GM12874 (cell line): ENCODE results near the gene RTN4R.

Source experiments
- TF ChIP-seq, protein P1 (sequence below): IDR thresholded peaks from 2 replicates; pipeline ENCODE4 v1.5.1; 2011; ENCODE audit warnings: low read depth, mild to moderate bottlenecking, control low read depth, low read length, moderate library complexity; ENCODE audit not compliant: insufficient read depth

The RTN4R gene

GRCh38 chr22:20271114-20271994, 3.2 kb upstream of the RTN4R start:
- TF ChIP-seq, protein P1, sequence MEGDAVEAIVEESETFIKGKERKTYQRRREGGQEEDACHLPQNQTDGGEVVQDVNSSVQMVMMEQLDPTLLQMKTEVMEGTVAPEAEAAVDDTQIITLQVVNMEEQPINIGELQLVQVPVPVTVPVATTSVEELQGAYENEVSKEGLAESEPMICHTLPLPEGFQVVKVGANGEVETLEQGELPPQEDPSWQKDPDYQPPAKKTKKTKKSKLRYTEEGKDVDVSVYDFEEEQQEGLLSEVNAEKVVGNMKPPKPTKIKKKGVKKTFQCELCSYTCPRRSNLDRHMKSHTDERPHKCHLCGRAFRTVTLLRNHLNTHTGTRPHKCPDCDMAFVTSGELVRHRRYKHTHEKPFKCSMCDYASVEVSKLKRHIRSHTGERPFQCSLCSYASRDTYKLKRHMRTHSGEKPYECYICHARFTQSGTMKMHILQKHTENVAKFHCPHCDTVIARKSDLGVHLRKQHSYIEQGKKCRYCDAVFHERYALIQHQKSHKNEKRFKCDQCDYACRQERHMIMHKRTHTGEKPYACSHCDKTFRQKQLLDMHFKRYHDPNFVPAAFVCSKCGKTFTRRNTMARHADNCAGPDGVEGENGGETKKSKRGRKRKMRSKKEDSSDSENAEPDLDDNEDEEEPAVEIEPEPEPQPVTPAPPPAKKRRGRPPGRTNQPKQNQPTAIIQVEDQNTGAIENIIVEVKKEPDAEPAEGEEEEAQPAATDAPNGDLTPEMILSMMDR = no peak

DNA sequence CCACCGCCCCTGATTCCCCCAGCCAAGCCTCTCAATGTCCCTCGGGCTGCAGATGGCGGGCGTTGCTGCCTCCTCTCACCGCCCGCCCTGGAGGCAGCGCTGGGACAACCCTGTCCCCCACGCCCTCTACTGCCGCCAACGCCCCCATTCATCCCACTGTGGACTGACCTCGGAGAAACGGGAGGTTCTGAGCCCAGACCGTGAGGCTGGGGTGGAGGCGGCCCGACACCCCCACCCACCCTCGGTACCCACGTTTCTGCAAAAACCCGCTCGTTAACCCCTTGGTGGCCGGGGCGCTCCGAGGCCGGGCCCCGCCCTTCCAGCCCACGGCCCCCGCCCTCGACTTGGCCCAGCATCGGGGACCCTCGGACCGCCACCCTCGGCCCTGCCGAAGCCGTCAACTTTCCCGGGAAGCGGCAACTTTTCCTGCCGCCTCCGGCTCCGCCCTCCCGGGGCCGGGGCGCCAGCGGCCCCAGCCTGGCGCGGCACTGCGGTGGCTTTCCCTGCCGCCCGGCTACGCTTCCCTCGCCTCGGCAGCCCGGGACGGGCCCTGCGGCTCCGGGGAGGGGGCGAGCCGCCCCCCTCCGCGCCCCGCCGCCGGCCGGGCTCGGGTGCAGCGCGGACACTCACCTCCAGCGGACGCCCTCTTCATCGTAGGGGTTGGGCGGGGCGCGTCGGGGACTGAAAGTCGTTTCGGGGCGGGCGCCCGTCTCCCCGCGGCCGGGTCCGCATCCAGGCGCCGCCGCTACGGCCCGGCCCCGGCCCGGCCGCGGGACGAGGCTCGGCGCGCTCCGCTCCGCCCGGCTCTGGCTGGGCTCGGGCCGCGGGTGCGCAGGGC, 458 bp downstream of the RTN4R start:
- TF ChIP-seq, protein P1 = no peak

GRCh38 chr22:20264614-20265452, 3.3 kb downstream of the RTN4R start:
- TF ChIP-seq, protein P1 = no peak

DNA sequence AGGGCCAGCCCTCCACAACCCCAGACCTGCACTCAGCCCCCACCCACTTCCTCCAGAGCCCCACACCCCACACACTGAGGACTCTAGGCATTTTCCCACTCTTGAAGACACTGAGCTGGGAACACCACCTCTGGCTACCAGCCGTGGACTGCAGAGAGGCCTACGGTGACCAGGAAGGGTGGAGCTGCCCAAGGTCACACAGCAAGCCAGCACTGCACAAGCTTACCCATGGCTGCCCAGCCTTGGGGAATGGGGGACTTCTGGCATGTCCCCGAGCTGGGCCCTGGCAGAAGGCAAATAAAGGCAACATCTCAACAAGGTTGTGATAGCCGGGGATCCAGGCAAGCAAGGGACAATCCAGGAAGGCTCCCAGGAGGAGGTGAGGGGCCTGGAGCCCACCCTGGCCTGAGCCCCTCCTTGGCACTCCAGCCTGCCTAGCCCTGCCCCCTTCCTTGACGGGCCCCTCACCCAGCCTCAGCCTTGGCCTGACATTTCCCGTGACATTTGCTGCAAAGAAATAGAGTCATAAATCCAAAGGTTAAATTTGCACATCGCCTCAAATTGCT, 5.5 kb downstream of the RTN4R start:
- TF ChIP-seq, protein P1 = no peak

DNA sequence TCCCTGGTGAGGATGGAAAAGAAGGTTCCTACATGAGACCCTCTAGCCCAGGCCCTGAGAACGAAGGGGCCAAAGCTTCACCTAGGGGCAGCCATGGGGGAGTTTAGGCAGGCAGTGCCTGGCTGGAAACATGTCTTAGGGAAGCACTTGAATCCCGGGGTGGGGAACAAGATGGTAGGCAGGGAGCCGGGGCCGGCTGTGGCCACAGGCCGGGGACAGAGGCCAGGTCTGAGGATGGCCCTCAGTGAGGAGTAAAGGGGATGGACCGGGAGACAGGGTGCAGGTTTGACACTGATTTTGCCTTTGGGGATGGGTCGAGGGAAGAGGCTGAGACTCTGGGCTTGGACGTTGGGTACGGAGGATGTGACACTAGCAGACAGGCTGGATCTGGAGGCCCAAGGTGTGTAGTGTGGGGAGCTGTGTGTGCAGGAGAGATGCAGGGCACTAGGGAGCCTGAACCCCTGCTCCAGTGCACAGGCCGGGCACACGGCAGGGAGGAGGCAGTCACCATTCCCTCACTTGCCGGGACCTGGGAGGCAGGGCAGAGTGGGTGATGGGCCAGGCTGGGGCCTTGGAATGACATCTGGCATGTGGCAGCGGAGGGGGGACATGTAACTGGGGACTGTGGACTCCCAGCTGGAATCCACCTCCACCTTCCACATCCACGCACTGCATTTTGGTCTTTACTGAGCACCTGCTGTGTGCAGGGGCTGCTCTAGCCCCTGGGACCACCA, 6.1 kb downstream of the RTN4R start:
- TF ChIP-seq, protein P1 = no peak

DNA sequence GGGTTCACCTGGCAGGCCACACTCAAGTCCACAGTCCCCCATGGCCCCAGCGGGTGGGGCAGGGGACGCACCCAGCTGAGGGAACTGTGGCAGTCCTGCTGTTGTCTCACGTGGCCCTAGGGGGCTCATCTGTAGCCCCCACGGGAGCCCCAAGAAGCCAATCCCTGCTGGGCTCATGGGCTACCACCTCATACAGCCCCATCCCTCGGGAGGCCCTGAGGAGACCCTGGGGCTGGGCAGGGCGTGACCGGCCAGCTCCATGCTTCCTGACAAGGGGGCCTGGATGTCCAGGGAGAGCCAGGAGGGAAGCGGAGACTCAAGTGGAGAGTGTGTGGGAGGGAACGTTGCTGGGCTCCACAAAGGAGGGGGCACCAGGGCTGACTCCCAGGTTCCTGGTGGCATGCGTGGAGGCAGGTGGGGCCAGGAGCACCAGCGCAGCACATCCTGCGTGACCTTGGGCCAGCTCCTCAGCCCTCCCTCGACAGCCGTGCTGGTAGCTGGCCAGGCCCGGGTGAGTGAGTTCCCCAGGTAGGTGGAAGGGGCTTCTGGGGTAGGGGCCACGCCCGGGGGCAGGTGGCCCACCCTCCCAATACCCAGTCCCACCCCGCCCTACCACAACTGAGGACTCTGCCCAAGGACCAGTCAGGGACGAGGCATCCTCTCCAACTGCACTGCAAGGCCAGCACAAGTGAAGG, 7.9 kb downstream of the RTN4R start:
- TF ChIP-seq, protein P1 = no peak
